GM23338 (cell line): Measurements from ENCODE around the gene NAPB. TPM values are rescaled to one million over a fixed set of nuclear protein-coding genes. Genes with fewer than 3 reads are reported as not detected.
A peak's percentile ranks its signal among the peaks of the same experiment; 100 is the strongest.

Source experiments
- ATAC-seq: fragments of 200-7000 bp; cut with Tn5 transposase; 3 replicates; pipeline ENCODE4 v1.9.1; 2020
- DNase-seq: peaks from one replicate; pipeline ENCODE4 v3.0.0-alpha.2; 2015; ENCODE audit warnings: low spot score
- H2AFZ ChIP-seq: fragments of 200-600 bp; sonication (generic); 2 replicates; pipeline ENCODE4 v1.8.0; 2016; ENCODE audit warnings: antibody characterized with exemption, mild to moderate bottlenecking, moderate library complexity
- H3F3A ChIP-seq: fragments of 200-600 bp; sonication (generic); replicated peaks from 2 replicates; pipeline ENCODE4 v1.8.0; 2017; ENCODE audit warnings: antibody characterized with exemption, mixed run types, low read depth
- H3K27ac ChIP-seq: fragments of 200-600 bp; sonication (generic); 2 replicates; pipeline ENCODE4 v1.6.1; 2016; ENCODE audit warnings: low read depth
- H3K27me3 ChIP-seq: fragments of 200-600 bp; sonication (generic); 2 replicates; pipeline ENCODE4 v1.8.0; 2016; ENCODE audit warnings: mild to moderate bottlenecking, mixed run types, moderate library complexity; ENCODE audit not compliant: insufficient read depth
- H3K36me3 ChIP-seq: fragments of 200-600 bp; sonication (generic); 2 replicates; pipeline ENCODE4 v1.8.0; 2016; ENCODE audit warnings: mild to moderate bottlenecking; ENCODE audit not compliant: insufficient read depth
- H3K4me1 ChIP-seq: fragments of 200-600 bp; sonication (generic); 2 replicates; pipeline ENCODE4 v1.8.0; 2016; ENCODE audit warnings: mild to moderate bottlenecking, moderate library complexity; ENCODE audit not compliant: insufficient read depth
- H3K4me2 ChIP-seq: fragments of 200-600 bp; sonication (generic); 2 replicates; pipeline ENCODE4 v1.7.1; 2017; ENCODE audit warnings: mixed run types
- H3K4me3 ChIP-seq: fragments of 200-600 bp; sonication (generic); 2 replicates; pipeline ENCODE4 v1.6.1; 2016; ENCODE audit warnings: mixed run types
- H3K79me2 ChIP-seq: fragments of 200-600 bp; sonication (generic); replicated peaks from 2 replicates; pipeline ENCODE4 v1.8.0; 2017; ENCODE audit warnings: mild to moderate bottlenecking; ENCODE audit not compliant: insufficient read depth
- H3K9me2 ChIP-seq: fragments of 200-600 bp; sonication (generic); 2 replicates; pipeline ENCODE4 v1.8.0; 2017; ENCODE audit not compliant: insufficient read depth
- H4K20me1 ChIP-seq: fragments of 200-600 bp; sonication (generic); replicated peaks from 2 replicates; pipeline ENCODE4 v1.8.0; 2017; ENCODE audit warnings: mild to moderate bottlenecking; ENCODE audit not compliant: insufficient read depth
- H3K27ac Mint-ChIP-seq: 2 replicates; pipeline ENCODE4 v1.8.0; 2020; ENCODE audit warnings: inconsistent platforms, mild to moderate bottlenecking, moderate library complexity, mixed read lengths
- H3K27me3 Mint-ChIP-seq: 3 replicates; pipeline ENCODE4 v1.8.0; 2022; ENCODE audit warnings: low read depth, mild to moderate bottlenecking, moderate library complexity, mixed read lengths, inconsistent platforms; ENCODE audit not compliant: insufficient read depth, poor library complexity
- H3K36me3 Mint-ChIP-seq: 3 replicates; pipeline ENCODE4 v1.8.0; 2021; ENCODE audit warnings: low read depth, mild to moderate bottlenecking, inconsistent platforms, moderate library complexity, mixed read lengths
- H3K4me1 Mint-ChIP-seq: 3 replicates; pipeline ENCODE4 v1.8.0; 2020; ENCODE audit warnings: mild to moderate bottlenecking, inconsistent platforms, mixed read lengths
- H3K4me3 Mint-ChIP-seq: 3 replicates; pipeline ENCODE4 v1.8.0; 2021; ENCODE audit warnings: moderate library complexity, mild to moderate bottlenecking, inconsistent platforms, mixed read lengths
- H3K9me3 Mint-ChIP-seq: 3 replicates; pipeline ENCODE4 v1.8.0; 2020; ENCODE audit warnings: moderate library complexity, mild to moderate bottlenecking, inconsistent platforms, mixed read lengths
- ETS1 ChIP-seq: IDR thresholded peaks from 2 replicates; pipeline ENCODE4 v1.6.1; 2016; ENCODE audit warnings: antibody characterized with exemption
- EZH2 ChIP-seq: fragments of 200-600 bp; sonication (generic); IDR thresholded peaks from one replicate; pipeline ENCODE4 v1.8.0; 2017; ENCODE audit warnings: antibody characterized with exemption, mild to moderate bottlenecking, low read depth; ENCODE audit not compliant: unreplicated experiment
- JUNB ChIP-seq: IDR thresholded peaks from one replicate; pipeline ENCODE4 v1.6.1; 2016; ENCODE audit warnings: antibody characterized with exemption; ENCODE audit not compliant: unreplicated experiment
- NANOG ChIP-seq: IDR thresholded peaks from 2 replicates; pipeline ENCODE4 v1.6.1; 2016; ENCODE audit warnings: antibody characterized with exemption, borderline replicate concordance
- POLR2AphosphoS5 ChIP-seq: IDR thresholded peaks from 2 replicates; pipeline ENCODE4 v1.6.1; 2016; ENCODE audit warnings: antibody characterized with exemption, low read depth
- STAT1 ChIP-seq: IDR thresholded peaks from one replicate; pipeline ENCODE4 v1.6.1; 2016; ENCODE audit warnings: antibody characterized with exemption; ENCODE audit not compliant: unreplicated experiment
- ZNF114 ChIP-seq: fragments of 250-450 bp; sonication (Bioruptor Pico); IDR thresholded peaks from 2 replicates; pipeline ENCODE4 v1.5.0; 2020; ENCODE audit warnings: mild to moderate bottlenecking, moderate library complexity
- ZNF331 ChIP-seq: fragments of 250-450 bp; sonication (Bioruptor Pico); IDR thresholded peaks from 2 replicates; pipeline ENCODE4 v1.5.0; 2020; ENCODE audit warnings: low read depth, mild to moderate bottlenecking, moderate library complexity
- polyA plus RNA-seq: library from polyadenylated mRNA; unstranded; fragments of >200 nt; fragmentation: Nextera tagmentation; extraction: Ambion mirVana; gene quantifications from 2 replicates; pipeline ENCODE4 v1.2.1, GENCODE V29; 2016
- total RNA-seq: library from RNA; depleted of rRNA; stranded (reverse); fragments of >200 nt; shearing (Covaris generic); gene quantifications from 2 replicates; pipeline ENCODE4 v1.2.3, GENCODE V29; 2014
- TF ChIP-seq, protein P1 (sequence below), 2 experiments: fragments of 200-600 bp in 1 of 2; sonication (generic) in 1 of 2; conservative IDR thresholded peaks; 2 replicates each; pipeline versions ENCODE4 v1.5.1 to v1.6.1; 2016 to 2017; ENCODE audit warnings: antibody characterized with exemption in 2 of 2, low read depth in 2 of 2, mild to moderate bottlenecking in 2 of 2, moderate library complexity in 1 of 2

Gene NAPB
- total and polyA plus RNA-seq, 2 experiments from 2014 or later: 7.3 to 18.1 TPM

DNA sequence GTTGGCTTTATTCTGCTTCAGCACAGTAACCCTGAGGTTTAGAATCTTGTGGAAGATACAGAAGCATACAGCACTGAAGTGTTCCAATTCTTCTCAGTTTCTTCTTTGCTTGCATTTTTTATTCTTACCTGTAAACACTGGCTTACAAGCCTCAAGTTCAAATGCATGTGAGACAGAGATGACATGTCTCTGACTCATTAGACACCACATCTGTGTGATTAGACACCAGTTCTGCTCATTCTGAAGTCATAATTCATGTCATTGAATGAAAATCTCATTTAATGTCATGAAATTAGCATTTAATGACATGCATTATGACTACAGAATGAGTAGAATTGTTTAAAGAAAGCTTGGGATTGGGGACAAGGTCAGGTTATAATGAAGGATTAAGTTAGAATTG lies 53.5 kb downstream of the NAPB start (continued):
- TF ChIP-seq ETS1 (no peak), ZNF331 (CRISPR knock-in tag) (no peak), NANOG (no peak), POLR2AphosphoS5 (no peak), ZNF114 (CRISPR knock-in tag) (no peak), STAT1 (no peak)

GRCh38 chr20:23366384-23366783 lies 54.9 kb downstream of the NAPB start:
- H3K27ac ChIP-seq: no peak overlapping the region
- H3K9me2 ChIP-seq: no peaks in the 10 kb centered on the region
- H3K79me2 ChIP-seq: peaks cover 58% of the 10 kb centered on the region
- H3K4me1 Mint-ChIP-seq: peaks cover 23% of the 10 kb centered on the region
- H3K9me3 Mint-ChIP-seq: no peaks in the 10 kb centered on the region
- peaks cover 30% of the 10 kb centered on the region for H4K20me1 ChIP-seq
- no peak overlapping the region for H2AFZ ChIP-seq
- peaks cover 14% of the 10 kb centered on the region; the same call in 1 of the 2 replicates for H3K36me3 ChIP-seq
- no peak overlapping the region for H3K27ac Mint-ChIP-seq
- peaks cover 4% of the 10 kb centered on the region; the same call in 1 of the 2 replicates for H3F3A ChIP-seq
- H3K36me3 Mint-ChIP-seq: peaks cover 49% of the 10 kb centered on the region
- H3K4me2 ChIP-seq: peak overlapping the region; percentile 32; the same call in 1 of the 2 replicates
- TF ChIP-seq JUNB (no peak), ZNF114 (CRISPR knock-in tag) (no peak)
- TF ChIP-seq, protein P1, sequence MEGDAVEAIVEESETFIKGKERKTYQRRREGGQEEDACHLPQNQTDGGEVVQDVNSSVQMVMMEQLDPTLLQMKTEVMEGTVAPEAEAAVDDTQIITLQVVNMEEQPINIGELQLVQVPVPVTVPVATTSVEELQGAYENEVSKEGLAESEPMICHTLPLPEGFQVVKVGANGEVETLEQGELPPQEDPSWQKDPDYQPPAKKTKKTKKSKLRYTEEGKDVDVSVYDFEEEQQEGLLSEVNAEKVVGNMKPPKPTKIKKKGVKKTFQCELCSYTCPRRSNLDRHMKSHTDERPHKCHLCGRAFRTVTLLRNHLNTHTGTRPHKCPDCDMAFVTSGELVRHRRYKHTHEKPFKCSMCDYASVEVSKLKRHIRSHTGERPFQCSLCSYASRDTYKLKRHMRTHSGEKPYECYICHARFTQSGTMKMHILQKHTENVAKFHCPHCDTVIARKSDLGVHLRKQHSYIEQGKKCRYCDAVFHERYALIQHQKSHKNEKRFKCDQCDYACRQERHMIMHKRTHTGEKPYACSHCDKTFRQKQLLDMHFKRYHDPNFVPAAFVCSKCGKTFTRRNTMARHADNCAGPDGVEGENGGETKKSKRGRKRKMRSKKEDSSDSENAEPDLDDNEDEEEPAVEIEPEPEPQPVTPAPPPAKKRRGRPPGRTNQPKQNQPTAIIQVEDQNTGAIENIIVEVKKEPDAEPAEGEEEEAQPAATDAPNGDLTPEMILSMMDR (conservative IDR thresholded peaks at IDR 0.05; ENCODE audit: low read depth in 2 of 2): no peak
- ATAC-seq (no peak), DNase-seq (no peak)
- peaks cover 22% of the 10 kb centered on the region for H3K27me3 Mint-ChIP-seq
- peaks cover 13% of the 10 kb centered on the region; the same call in 1 of the 2 replicates for H3K4me1 ChIP-seq
- H3K4me3 Mint-ChIP-seq: no peak overlapping the region; the same call in 2 of the 3 replicates
- no peaks in the 10 kb centered on the region for H3K27me3 ChIP-seq
- H3K4me3 ChIP-seq: no peak overlapping the region

GRCh38 chr20:23365390-23366165 lies 55.7 kb downstream of the NAPB start:
- Histone ChIP-seq H3K79me2 (peaks cover 58% of the 10 kb centered on the region), H3K4me1 (peaks cover 13% of the 10 kb centered on the region; the same call in 1 of the 2 replicates), H4K20me1 (peaks cover 27% of the 10 kb centered on the region), H3K4me3 (no peak overlapping the region; the same call in 1 of the 2 replicates), H3K9me2 (no peaks in the 10 kb centered on the region), H2AFZ (no peak overlapping the region), H3F3A (peaks cover 4% of the 10 kb centered on the region; the same call in 1 of the 2 replicates), H3K36me3 (peaks cover 7% of the 10 kb centered on the region; the same call in 1 of the 2 replicates), H3K4me2 (peak overlapping the region; percentile 32; the same call in 1 of the 2 replicates), H3K27me3 (no peaks in the 10 kb centered on the region), H3K27ac (no peak overlapping the region)
- H3K4me1 Mint-ChIP-seq: peaks cover 26% of the 10 kb centered on the region
- H3K27me3 Mint-ChIP-seq: peaks cover 22% of the 10 kb centered on the region
- no peaks in the 10 kb centered on the region for H3K9me3 Mint-ChIP-seq
- H3K36me3 Mint-ChIP-seq: peaks cover 41% of the 10 kb centered on the region
- H3K27ac Mint-ChIP-seq: no peak overlapping the region
- peak overlapping the region; percentile 39; the same call in 1 of the 3 replicates for H3K4me3 Mint-ChIP-seq
- ATAC-seq (no peak), DNase-seq (peak; percentile 47)
- TF ChIP-seq POLR2AphosphoS5: no peak
- TF ChIP-seq ZNF114 (CRISPR knock-in tag): no peak
- TF ChIP-seq, protein P1 (conservative IDR thresholded peaks at IDR 0.05; ENCODE audit: low read depth in 2 of 2): peak; percentile 20 to 43; a peak in 3 of 4 replicates
- TF ChIP-seq EZH2: no peak
